ENCODE measurements around the gene PLEKHH3.

PLEKHH3 gene

GRCh38 chr17:42699415-42699740, 22.6 kb upstream of the PLEKHH3 start:
- no peak for DNase-seq
- peaks cover 8% of the 10 kb centered on the region for H3K4me1 ChIP-seq
- peaks cover 43% of the 10 kb centered on the region for H3K36me3 ChIP-seq
- no peak overlapping the region for H3K4me3 ChIP-seq (ENCODE audit: low read depth, low read length)
- H3K9me3 ChIP-seq = no peaks in the 10 kb centered on the region
- no peaks in the 10 kb centered on the region for H3K27me3 ChIP-seq
- TF ChIP-seq CTCF (IDR thresholded peaks at IDR 0.05; ENCODE audit: low read depth, low read length) = no peak

- no peak for TF ChIP-seq CTCF (IDR thresholded peaks at IDR 0.05; ENCODE audit: low read depth, low read length)
- DNase-seq = peak; percentile 62
These were observed 22.1 kb upstream of the PLEKHH3 start for GRCh38 chr17:42698736-42699414.

GRCh38 chr17:42697108-42697811, 20.5 kb upstream of the PLEKHH3 start:
- Histone ChIP-seq H3K9me3 (no peaks in the 10 kb centered on the region), H3K4me1 (peaks cover 8% of the 10 kb centered on the region), H3K4me3 (ENCODE audit: low read depth, low read length) (no peak overlapping the region), H3K27me3 (no peaks in the 10 kb centered on the region), H3K36me3 (peaks cover 40% of the 10 kb centered on the region)
- no peak for DNase-seq
- no peak for TF ChIP-seq CTCF (IDR thresholded peaks at IDR 0.05; ENCODE audit: low read depth, low read length)

More at GRCh38 chr17:42698736-42699414, 22.1 kb upstream of the PLEKHH3 start:
- no peak overlapping the region for H3K4me3 ChIP-seq (ENCODE audit: low read depth, low read length)
- H3K27me3 ChIP-seq = no peaks in the 10 kb centered on the region
- peaks cover 43% of the 10 kb centered on the region for H3K36me3 ChIP-seq
- peaks cover 8% of the 10 kb centered on the region for H3K4me1 ChIP-seq
- H3K9me3 ChIP-seq = no peaks in the 10 kb centered on the region

- Histone ChIP-seq H3K4me1 (peaks cover 8% of the 10 kb centered on the region), H3K27me3 (no peaks in the 10 kb centered on the region), H3K36me3 (peaks cover 49% of the 10 kb centered on the region), H3K4me3 (ENCODE audit: low read depth, low read length) (no peak overlapping the region), H3K9me3 (no peaks in the 10 kb centered on the region)
- TF ChIP-seq CTCF (IDR thresholded peaks at IDR 0.05; ENCODE audit: low read depth, low read length) = no peak
- no peak for DNase-seq
These were observed 18.7 kb upstream of the PLEKHH3 start for GRCh38 chr17:42695500-42695899.

- H3K4me1 ChIP-seq = peaks cover 7% of the 10 kb centered on the region
- no peak for TF ChIP-seq CTCF (IDR thresholded peaks at IDR 0.05; ENCODE audit: low read depth, low read length)
- no peaks in the 10 kb centered on the region for H3K27me3 ChIP-seq
- no peak overlapping the region for H3K4me3 ChIP-seq (ENCODE audit: low read depth, low read length)
- peaks cover 51% of the 10 kb centered on the region for H3K36me3 ChIP-seq
- no peaks in the 10 kb centered on the region for H3K9me3 ChIP-seq
- no peak for DNase-seq
These were observed 17.7 kb upstream of the PLEKHH3 start for GRCh38 chr17:42694524-42694923.

GRCh38 chr17:42692489-42692888, 15.7 kb upstream of the PLEKHH3 start:
- no peak for DNase-seq
- Histone ChIP-seq H3K36me3 (peaks cover 52% of the 10 kb centered on the region), H3K4me1 (no peaks in the 10 kb centered on the region), H3K27me3 (no peaks in the 10 kb centered on the region), H3K9me3 (no peaks in the 10 kb centered on the region), H3K4me3 (ENCODE audit: low read depth, low read length) (no peak overlapping the region)
- no peak for TF ChIP-seq CTCF (IDR thresholded peaks at IDR 0.05; ENCODE audit: low read depth, low read length)
